Fibroblast of villous mesenchyme (primary cell): ENCODE data around the gene MUTYH. TPM values are rescaled to one million over a fixed set of nuclear protein-coding genes. Genes with fewer than 3 reads are reported as not detected.

ENCODE experiments used
- DNase-seq: peaks from one replicate; pipeline ENCODE4 v3.0.0-alpha.2; 2010; ENCODE audit warnings: low read depth
- H3K4me3 ChIP-seq: 2 replicates; pipeline ENCODE4 v1.5.1; 2011; ENCODE audit warnings: low read depth, mild to moderate bottlenecking, low read length
- total RNA-seq: library from RNA; depleted of rRNA; stranded (reverse); fragments of >200 nt; gene quantifications from 2 replicates; pipeline ENCODE4 v1.2.3, GENCODE V29; 2012
- TF ChIP-seq, protein P1 (sequence below): IDR thresholded peaks from 2 replicates; pipeline ENCODE4 v1.5.1; 2012; ENCODE audit warnings: low read depth, mild to moderate bottlenecking, low read length; ENCODE audit not compliant: insufficient read depth

The MUTYH gene
- total RNA-seq, 1 donor: 15.1 TPM

DNA sequence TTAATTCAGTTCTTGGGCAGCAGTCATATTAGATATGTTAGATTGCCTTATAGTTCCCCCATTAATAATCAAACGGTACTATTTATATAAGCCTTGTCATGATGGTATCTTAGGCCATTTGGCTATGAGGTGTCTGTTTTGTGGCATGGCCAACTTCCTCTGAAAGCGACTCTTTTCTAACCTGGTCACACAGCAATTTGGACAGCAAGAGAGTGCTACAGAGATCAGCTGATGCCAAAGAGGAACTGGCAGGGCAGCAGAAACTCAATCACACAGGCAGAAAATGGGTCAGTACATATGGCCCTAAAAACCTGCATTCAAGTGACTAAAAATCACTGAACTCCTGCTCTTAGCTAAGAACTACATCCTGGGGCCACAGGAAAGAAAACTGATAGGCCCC is 13.4 kb upstream of the MUTYH start:
- no peak for DNase-seq
- TF ChIP-seq, protein P1, sequence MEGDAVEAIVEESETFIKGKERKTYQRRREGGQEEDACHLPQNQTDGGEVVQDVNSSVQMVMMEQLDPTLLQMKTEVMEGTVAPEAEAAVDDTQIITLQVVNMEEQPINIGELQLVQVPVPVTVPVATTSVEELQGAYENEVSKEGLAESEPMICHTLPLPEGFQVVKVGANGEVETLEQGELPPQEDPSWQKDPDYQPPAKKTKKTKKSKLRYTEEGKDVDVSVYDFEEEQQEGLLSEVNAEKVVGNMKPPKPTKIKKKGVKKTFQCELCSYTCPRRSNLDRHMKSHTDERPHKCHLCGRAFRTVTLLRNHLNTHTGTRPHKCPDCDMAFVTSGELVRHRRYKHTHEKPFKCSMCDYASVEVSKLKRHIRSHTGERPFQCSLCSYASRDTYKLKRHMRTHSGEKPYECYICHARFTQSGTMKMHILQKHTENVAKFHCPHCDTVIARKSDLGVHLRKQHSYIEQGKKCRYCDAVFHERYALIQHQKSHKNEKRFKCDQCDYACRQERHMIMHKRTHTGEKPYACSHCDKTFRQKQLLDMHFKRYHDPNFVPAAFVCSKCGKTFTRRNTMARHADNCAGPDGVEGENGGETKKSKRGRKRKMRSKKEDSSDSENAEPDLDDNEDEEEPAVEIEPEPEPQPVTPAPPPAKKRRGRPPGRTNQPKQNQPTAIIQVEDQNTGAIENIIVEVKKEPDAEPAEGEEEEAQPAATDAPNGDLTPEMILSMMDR: no peak
- no peak overlapping the region for H3K4me3 ChIP-seq

GRCh38 chr1:45351508-45351907 is 11.3 kb upstream of the MUTYH start:
- H3K4me3 ChIP-seq: no peak overlapping the region
- DNase-seq: no peak
- TF ChIP-seq, protein P1: no peak

DNA sequence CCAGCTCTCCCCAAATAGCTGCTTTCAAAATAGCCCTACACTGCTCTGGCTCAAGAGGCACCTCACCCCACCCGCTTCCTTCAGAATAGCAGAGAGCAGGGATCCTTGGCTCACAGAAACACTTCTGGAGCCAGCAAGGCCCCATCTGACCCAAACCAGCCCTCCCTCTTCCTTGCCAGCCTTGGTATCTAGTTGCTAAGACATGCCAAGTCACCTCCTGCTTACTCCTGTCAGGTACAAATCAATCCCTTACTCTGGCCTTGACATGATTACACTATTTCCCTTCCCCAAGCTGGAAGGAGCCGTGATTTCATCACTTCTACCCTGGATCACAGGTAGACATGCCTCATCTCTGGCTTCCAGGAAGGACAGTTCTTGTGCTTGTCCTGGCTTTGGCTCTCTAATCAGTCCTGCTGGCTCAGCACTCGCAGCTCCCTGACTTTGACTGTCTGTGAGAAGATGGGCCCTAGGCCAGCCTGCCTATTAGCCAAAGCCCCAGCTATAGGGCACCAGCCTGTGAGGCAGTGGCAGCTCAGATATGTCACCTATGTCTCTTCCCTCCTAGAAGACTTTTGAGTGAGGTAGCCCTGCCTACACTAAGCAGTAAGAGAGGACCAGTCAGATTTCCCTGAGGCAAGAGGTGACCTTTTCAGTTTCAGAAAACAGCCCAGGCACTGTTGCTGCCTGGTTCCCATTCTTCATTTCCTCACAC is 8.9 kb upstream of the MUTYH start:
- DNase-seq: no peak
- TF ChIP-seq, protein P1: no peak
- H3K4me3 ChIP-seq: no peak overlapping the region

GRCh38 chr1:45348609-45348965 is 8.3 kb upstream of the MUTYH start:
- H3K4me3 ChIP-seq: no peak overlapping the region
- DNase-seq: peak; percentile 39
- TF ChIP-seq, protein P1: no peak

DNA sequence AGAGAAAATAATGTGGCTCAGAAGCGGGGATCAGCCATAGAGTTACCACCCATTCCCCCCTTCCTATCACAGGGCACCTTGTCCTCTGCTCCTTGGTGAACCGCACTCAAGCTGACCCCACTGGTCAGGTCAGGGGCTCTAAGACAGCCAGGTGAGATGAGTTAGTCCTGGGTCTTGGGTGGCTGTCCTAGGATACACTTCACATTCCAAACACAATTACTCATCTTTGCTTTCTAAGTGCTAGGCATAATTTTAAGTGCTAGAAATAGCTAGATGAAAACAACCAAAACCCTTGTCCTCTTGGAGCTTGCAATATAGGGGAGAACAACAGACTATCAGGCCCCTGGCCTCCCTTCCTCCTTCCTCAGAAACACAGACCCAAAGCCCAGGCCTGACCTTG is 7.8 kb upstream of the MUTYH start:
- TF ChIP-seq, protein P1: no peak
- DNase-seq: no peak
- H3K4me3 ChIP-seq: no peak overlapping the region

DNA sequence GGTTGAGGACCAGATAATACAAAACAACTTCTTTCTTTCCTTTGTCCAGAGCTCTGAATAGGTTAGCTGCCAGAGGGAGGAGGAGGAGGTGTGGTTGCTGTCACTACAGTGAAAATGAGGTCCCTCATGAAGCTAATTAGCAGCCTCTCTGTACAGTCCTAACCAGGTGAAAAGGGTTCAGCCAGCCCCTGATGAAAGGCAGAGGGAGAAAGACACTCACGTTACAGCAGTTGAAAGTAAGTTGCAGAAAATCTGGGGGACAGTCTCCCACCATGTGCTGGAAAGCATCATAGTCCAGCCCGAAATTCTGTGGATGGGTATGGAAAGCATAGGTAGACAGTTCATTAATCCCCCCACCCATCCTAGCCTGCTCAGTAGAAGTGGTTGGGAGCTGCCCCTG is 6.2 kb upstream of the MUTYH start:
- no peak for DNase-seq
- TF ChIP-seq, protein P1: no peak
- H3K4me3 ChIP-seq: no peak overlapping the region

DNA sequence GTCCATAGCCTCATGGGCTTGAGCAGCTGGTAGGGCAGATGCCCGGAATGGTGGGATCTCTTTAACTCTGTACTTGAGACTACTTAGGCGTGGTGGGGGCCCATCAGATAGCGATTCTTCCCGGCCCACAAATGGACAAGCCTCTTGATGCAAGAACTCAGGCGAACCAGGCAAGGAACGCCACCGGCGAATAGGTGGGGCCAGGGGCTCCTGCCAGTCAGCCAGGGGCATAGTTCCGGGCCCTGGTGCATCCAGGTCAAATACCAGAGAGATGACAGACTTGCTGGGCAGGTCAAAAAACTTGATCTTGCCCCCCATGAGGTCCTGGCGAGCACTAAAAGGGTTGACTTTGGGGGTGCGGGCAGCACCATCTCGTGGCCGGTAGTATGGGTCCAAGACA is 4.8 kb upstream of the MUTYH start:
- TF ChIP-seq, protein P1: no peak
- no peak overlapping the region for H3K4me3 ChIP-seq
- DNase-seq: no peak
